MM.1S (cell line): ENCODE data around the gene CCDC107.

ENCODE experiments used
- EZH2phosphoT487 ChIP-seq: fragments of 300-600 bp; sonication (generic); IDR thresholded peaks from 2 replicates; pipeline ENCODE4 v1.6.1; 2018; ENCODE audit warnings: antibody characterized with exemption, low read length
- TF ChIP-seq, protein P1 (sequence below): fragments of 300-600 bp; sonication (generic); IDR thresholded peaks from 2 replicates; pipeline ENCODE4 v1.5.1; 2016; ENCODE audit warnings: antibody characterized with exemption, low read length, mixed read lengths

DNA sequence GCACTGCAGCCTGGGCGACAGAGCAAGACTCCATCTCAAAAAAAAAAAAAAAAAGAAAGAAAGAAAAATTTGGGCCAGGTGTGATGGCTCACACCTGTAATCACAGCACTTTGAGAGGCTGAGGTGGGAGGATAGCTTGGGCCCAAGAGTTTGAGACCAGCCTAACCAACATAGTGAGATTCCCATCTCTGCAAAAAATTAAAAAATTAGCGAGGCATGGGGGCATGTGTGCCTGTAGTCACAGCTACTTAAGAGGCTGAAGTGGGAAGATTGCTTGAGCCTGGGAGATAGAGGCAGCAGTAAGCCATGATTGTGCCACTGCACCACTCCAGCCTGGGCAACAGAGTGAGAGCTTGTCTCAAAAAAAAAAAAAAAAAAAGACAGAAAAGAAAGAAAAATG lies 4.5 kb upstream of the CCDC107 start:
- TF ChIP-seq, protein P1, sequence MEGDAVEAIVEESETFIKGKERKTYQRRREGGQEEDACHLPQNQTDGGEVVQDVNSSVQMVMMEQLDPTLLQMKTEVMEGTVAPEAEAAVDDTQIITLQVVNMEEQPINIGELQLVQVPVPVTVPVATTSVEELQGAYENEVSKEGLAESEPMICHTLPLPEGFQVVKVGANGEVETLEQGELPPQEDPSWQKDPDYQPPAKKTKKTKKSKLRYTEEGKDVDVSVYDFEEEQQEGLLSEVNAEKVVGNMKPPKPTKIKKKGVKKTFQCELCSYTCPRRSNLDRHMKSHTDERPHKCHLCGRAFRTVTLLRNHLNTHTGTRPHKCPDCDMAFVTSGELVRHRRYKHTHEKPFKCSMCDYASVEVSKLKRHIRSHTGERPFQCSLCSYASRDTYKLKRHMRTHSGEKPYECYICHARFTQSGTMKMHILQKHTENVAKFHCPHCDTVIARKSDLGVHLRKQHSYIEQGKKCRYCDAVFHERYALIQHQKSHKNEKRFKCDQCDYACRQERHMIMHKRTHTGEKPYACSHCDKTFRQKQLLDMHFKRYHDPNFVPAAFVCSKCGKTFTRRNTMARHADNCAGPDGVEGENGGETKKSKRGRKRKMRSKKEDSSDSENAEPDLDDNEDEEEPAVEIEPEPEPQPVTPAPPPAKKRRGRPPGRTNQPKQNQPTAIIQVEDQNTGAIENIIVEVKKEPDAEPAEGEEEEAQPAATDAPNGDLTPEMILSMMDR: no peak
- TF ChIP-seq EZH2phosphoT487: no peak
